CD14-positive monocyte (primary cell): ENCODE measurements around the gene TPX2. TPM values are rescaled to one million over a fixed set of nuclear protein-coding genes. Genes with fewer than 3 reads are reported as not detected.
A peak's percentile ranks its signal among the peaks of the same experiment; 100 is the strongest.

Experiments
- DNase-seq, 3 donors: peaks; one replicate each; pipeline ENCODE4 v3.0.0-alpha.2; 2011 to 2022
- H2AFZ ChIP-seq: 2 replicates; pipeline ENCODE4 v1.6.0; 2012; ENCODE audit warnings: mild to moderate bottlenecking, low read depth, low read length, inconsistent platforms; ENCODE audit not compliant: insufficient read depth, poor library complexity, severe bottlenecking
- H3K27ac ChIP-seq, 2 donors: 1 replicate in 1 of 2; 2 replicates in 1 of 2; pipeline ENCODE4 v1.5.1; 2012 to 2013; ENCODE audit warnings: low read length in 2 of 2, control low read depth in 1 of 2, inconsistent platforms in 1 of 2, low read depth in 1 of 2, mild to moderate bottlenecking in 1 of 2
- H3K27me3 ChIP-seq, 2 donors: one replicate each; pipeline versions ENCODE4 v1.6.0 to v1.6.1; 2011 to 2013; ENCODE audit warnings: low read length in 2 of 2; ENCODE audit not compliant: control insufficient read depth in 2 of 2, insufficient read depth in 2 of 2
- H3K36me3 ChIP-seq, 2 donors: replicated peaks in 1 of 2; 1 replicate in 1 of 2; 2 replicates in 1 of 2; pipeline versions ENCODE4 v1.5.1 to v1.6.1; 2012 to 2013; ENCODE audit warnings: low read length in 2 of 2, control low read depth in 1 of 2, inconsistent platforms in 1 of 2, mild to moderate bottlenecking in 1 of 2; ENCODE audit not compliant: insufficient read depth in 2 of 2, control insufficient read depth in 1 of 2
- H3K4me1 ChIP-seq, 2 donors: 1 replicate in 1 of 2; 2 replicates in 1 of 2; pipeline versions ENCODE4 v1.5.1 to v1.6.1; 2012 to 2013; ENCODE audit warnings: low read length in 2 of 2, control low read depth in 1 of 2, inconsistent platforms in 1 of 2, mild to moderate bottlenecking in 1 of 2, moderate library complexity in 1 of 2; ENCODE audit not compliant: insufficient read depth in 2 of 2, control insufficient read depth in 1 of 2
- H3K4me2 ChIP-seq: replicated peaks from 2 replicates; pipeline ENCODE3; 2012; ENCODE audit warnings: low read length, moderate library complexity, mild to moderate bottlenecking; ENCODE audit not compliant: poor library complexity, severe bottlenecking; ENCODE audit errors: extremely low read depth
- H3K4me3 ChIP-seq, 3 experiments: fragments of 200-600 bp in 1 of 3; sonication (generic) in 1 of 3; replicated peaks in 1 of 3; 1 replicate in 2 of 3; 2 replicates in 1 of 3; pipeline ENCODE4 v1.5.1; 2011 to 2013; ENCODE audit warnings: low read length in 3 of 3, mild to moderate bottlenecking in 3 of 3, control low read depth in 2 of 3, low read depth in 2 of 3, inconsistent platforms in 1 of 3, moderate library complexity in 1 of 3
- H3K79me2 ChIP-seq: 2 replicates; pipeline ENCODE4 v1.6.0; 2012; ENCODE audit warnings: mild to moderate bottlenecking, control low read depth, inconsistent platforms, low read length, moderate library complexity; ENCODE audit not compliant: insufficient read depth
- H3K9ac ChIP-seq: 2 replicates; pipeline ENCODE4 v1.6.0; 2017; ENCODE audit warnings: low read length, mild to moderate bottlenecking; ENCODE audit not compliant: insufficient read depth, poor library complexity, severe bottlenecking
- H3K9me3 ChIP-seq, 2 donors: replicated peaks in 1 of 2; 1 replicate in 1 of 2; 2 replicates in 1 of 2; pipeline versions ENCODE4 v1.5.1 to v1.6.1; 2012 to 2013; ENCODE audit warnings: low read length in 2 of 2, control low read depth in 1 of 2; ENCODE audit not compliant: control insufficient read depth in 1 of 2, insufficient read depth in 1 of 2
- H4K20me1 ChIP-seq: 2 replicates; pipeline ENCODE4 v1.6.0; 2012; ENCODE audit warnings: mild to moderate bottlenecking, low read length, control low read depth, moderate library complexity; ENCODE audit not compliant: insufficient read depth
- H3K27ac Mint-ChIP-seq, 7 donors: one replicate each; pipeline ENCODE4 v1.8.0; 2020; ENCODE audit warnings: mild to moderate bottlenecking in 7 of 7, mixed read lengths in 7 of 7, moderate library complexity in 6 of 7, inconsistent platforms in 2 of 7
- H3K27me3 Mint-ChIP-seq, 3 donors: one replicate each; pipeline ENCODE4 v1.8.0; 2021 to 2022; ENCODE audit warnings: low read depth in 3 of 3, mild to moderate bottlenecking in 3 of 3, mixed read lengths in 3 of 3, moderate library complexity in 3 of 3, inconsistent platforms in 1 of 3
- H3K36me3 Mint-ChIP-seq, 2 donors: one replicate each; pipeline ENCODE4 v1.8.0; 2020; ENCODE audit warnings: mixed read lengths in 2 of 2, inconsistent platforms in 1 of 2, mild to moderate bottlenecking in 1 of 2
- H3K4me1 Mint-ChIP-seq: one replicate; pipeline ENCODE4 v1.8.0; 2020; ENCODE audit warnings: mild to moderate bottlenecking, mixed read lengths
- H3K4me3 Mint-ChIP-seq, 2 donors: one replicate each; pipeline ENCODE4 v1.8.0; 2020; ENCODE audit warnings: mild to moderate bottlenecking in 2 of 2, mixed read lengths in 2 of 2, moderate library complexity in 1 of 2
- H3K9me3 Mint-ChIP-seq, 7 donors: one replicate each; pipeline ENCODE4 v1.8.0; 2020 to 2022; ENCODE audit warnings: mixed read lengths in 7 of 7, mild to moderate bottlenecking in 6 of 7, moderate library complexity in 6 of 7, inconsistent platforms in 2 of 7
- CTCF ChIP-seq: fragments of 200-600 bp; IDR thresholded peaks from one replicate; pipeline ENCODE4 v1.8.0; 2022; ENCODE audit warnings: antibody characterized with exemption, mild to moderate bottlenecking
- WGBS: methylation state at CpG from one replicate; pipeline ENCODE4 v1.1.5; 2013; ENCODE audit warnings: missing lambda C conversion rate; ENCODE audit not compliant: insufficient coverage; 5-methylcytosine and 5-hydroxymethylcytosine counted together
- intact Hi-C, 2 donors: fragments of 100-400 bp; cut with micrococcal nuclease; formaldehyde crosslinking; loops; one replicate each; pipeline versions ENCODE4 v1.15.0 to v1.15.1; 2023
- polyA plus RNA-seq, 3 donors: library from polyadenylated mRNA; depleted of rRNA in 1 of 3; unstranded in 2 of 3; stranded (reverse) in 1 of 3; fragments of 300-500 nt in 2 of 3; fragments of >200 nt in 1 of 3; fragmentation: Illumina TruSeq in 2 of 3; gene quantifications; 1 replicate in 2 of 3; 2 replicates in 1 of 3; pipeline ENCODE4 v1.2.3, GENCODE V29; 2012 to 2021

The TPX2 gene
- polyA plus RNA-seq, 3 donors, result 0.06 TPM; not detected in 2

DNA sequence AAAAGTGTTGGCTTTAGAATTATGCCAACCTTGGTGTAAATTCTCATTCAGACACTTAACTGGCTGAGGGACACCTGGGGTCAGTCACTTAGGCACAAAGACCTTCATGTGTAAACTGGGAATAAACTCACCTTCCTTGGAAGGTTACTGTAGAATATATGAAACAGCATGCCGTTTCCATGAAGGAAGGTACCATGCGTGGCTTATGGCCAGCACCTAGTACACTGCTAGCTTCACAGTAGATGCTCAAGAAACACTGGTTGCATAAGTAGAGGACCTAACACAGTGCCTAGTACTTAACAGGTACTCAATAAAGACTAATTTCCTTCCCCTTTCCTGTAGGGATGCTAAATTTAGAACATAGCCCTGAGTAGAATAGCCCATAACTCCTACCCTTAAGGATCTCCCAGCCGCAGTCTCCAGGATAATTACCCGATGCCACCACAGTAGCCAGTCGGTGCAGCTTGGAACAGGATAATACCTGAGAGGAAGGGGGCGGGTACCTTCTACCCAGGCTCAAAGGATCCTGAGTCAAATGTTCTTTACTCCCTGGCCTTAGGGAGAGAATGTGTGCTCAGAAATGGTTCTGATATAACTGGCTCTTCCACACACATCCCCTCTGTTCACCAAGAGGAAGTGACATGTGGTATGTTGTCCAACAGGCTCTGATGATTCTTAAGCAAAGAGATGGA lies 20.0 kb upstream of the TPX2 start:
- no peak for TF ChIP-seq CTCF
- H3K9me3 ChIP-seq, result no peaks in the 10 kb centered on the region
- no peaks in the 10 kb centered on the region for H3K9me3 Mint-ChIP-seq
- no CpG with 5 or more reads among the region's 6 CpGs for WGBS
- H3K27ac ChIP-seq, result peak overlapping the region in 1 of 2 donors; percentile 7
- H3K27me3 Mint-ChIP-seq, result peaks cover 0 to 3% (median 2%) of the 10 kb centered on the region in 3 donors
- H3K27ac Mint-ChIP-seq, result peak overlapping the region in 3 of 7 donors; percentile 44 to 79 (median 75)
- no peak for DNase-seq
- peaks cover 31 to 43% of the 10 kb centered on the region in 2 donors for H3K4me1 ChIP-seq
- intact Hi-C loops, result loop anchor here in 1 of 2 donors (10.0 kb wide), 1 partner anchor 194 kb away; no protein-coding TSS in a partner anchor
- H3K27me3 ChIP-seq, result no peaks in the 10 kb centered on the region
- no peak overlapping the region for H3K4me2 ChIP-seq
- H3K9ac ChIP-seq, result no peak overlapping the region
- no peak overlapping the region for H2AFZ ChIP-seq
- peaks cover 65 to 74% of the 10 kb centered on the region in 2 donors for H3K36me3 Mint-ChIP-seq
- peaks cover 59% of the 10 kb centered on the region for H3K4me1 Mint-ChIP-seq
- H4K20me1 ChIP-seq, result peaks cover 70% of the 10 kb centered on the region
- H3K36me3 ChIP-seq, result peaks cover 48 to 75% of the 10 kb centered on the region in 2 donors
- no peak overlapping the region for H3K4me3 ChIP-seq
- peaks cover 74% of the 10 kb centered on the region for H3K79me2 ChIP-seq
- H3K4me3 Mint-ChIP-seq, result no peak overlapping the region

GRCh38 chr20:31719644-31720485 lies 19.2 kb upstream of the TPX2 start:
- H3K27ac ChIP-seq, result peak overlapping the region in 1 of 2 donors; percentile 7
- intact Hi-C loops, result loop anchor here (5.0 to 10.0 kb wide), 3 partner anchors 43 to 195 kb away; no protein-coding TSS in a partner anchor
- peaks cover 0 to 2% (median 1%) of the 10 kb centered on the region in 3 donors for H3K27me3 Mint-ChIP-seq

More at GRCh38 chr20:31719644-31720485, 19.2 kb upstream of the TPX2 start:
- Histone ChIP-seq H4K20me1 (peaks cover 62% of the 10 kb centered on the region), H3K9ac (no peak overlapping the region), H3K4me2 (no peak overlapping the region), H3K27me3 (no peaks in the 10 kb centered on the region), H3K4me1 (peaks cover 31 to 45% of the 10 kb centered on the region in 2 donors), H3K36me3 (peaks cover 41 to 67% of the 10 kb centered on the region in 2 donors), H2AFZ (no peak overlapping the region), H3K4me3 (peak overlapping the region in 1 of 3 experiments; percentile 98), H3K9me3 (no peaks in the 10 kb centered on the region), H3K79me2 (peaks cover 74% of the 10 kb centered on the region)
- peaks cover 57 to 66% of the 10 kb centered on the region in 2 donors for H3K36me3 Mint-ChIP-seq
- peaks cover 59% of the 10 kb centered on the region for H3K4me1 Mint-ChIP-seq
- no peak for TF ChIP-seq CTCF
- DNase-seq, result no peak
- H3K9me3 Mint-ChIP-seq, result no peaks in the 10 kb centered on the region
- peak overlapping the region in 2 of 7 donors; percentile 75 to 79 for H3K27ac Mint-ChIP-seq
- no peak overlapping the region for H3K4me3 Mint-ChIP-seq
- WGBS, result 86% methylated on average over 1 of the region's 2 CpGs
